H7 (cell line): ENCODE measurements around the gene AKT2. TPM values are rescaled to one million over a fixed set of nuclear protein-coding genes. Genes with fewer than 3 reads are reported as not detected.

Source experiments
- DNase-seq: peaks from one replicate; pipeline ENCODE4 v3.0.0; 2012
- H3K27me3 ChIP-seq: 2 replicates; pipeline ENCODE4 v1.6.0; 2011; ENCODE audit warnings: mild to moderate bottlenecking, low read length; ENCODE audit not compliant: control insufficient read depth, insufficient read depth
- H3K36me3 ChIP-seq: replicated peaks from 2 replicates; pipeline ENCODE4 v1.5.1; 2011; ENCODE audit warnings: low read length; ENCODE audit not compliant: control insufficient read depth, insufficient read depth
- H3K4me3 ChIP-seq: 2 replicates; pipeline ENCODE4 v1.5.1; 2011; ENCODE audit warnings: low read depth, mild to moderate bottlenecking, control low read depth, low read length, moderate library complexity; ENCODE audit not compliant: insufficient read depth
- total RNA-seq: library from RNA; depleted of rRNA; stranded (reverse); fragments of >200 nt; shearing (Covaris generic); gene quantifications from 2 replicates; pipeline ENCODE4 v1.2.3, GENCODE V29; 2014

Gene AKT2
- total RNA-seq, 1 experiment from 2014 or later = 126 TPM

DNA sequence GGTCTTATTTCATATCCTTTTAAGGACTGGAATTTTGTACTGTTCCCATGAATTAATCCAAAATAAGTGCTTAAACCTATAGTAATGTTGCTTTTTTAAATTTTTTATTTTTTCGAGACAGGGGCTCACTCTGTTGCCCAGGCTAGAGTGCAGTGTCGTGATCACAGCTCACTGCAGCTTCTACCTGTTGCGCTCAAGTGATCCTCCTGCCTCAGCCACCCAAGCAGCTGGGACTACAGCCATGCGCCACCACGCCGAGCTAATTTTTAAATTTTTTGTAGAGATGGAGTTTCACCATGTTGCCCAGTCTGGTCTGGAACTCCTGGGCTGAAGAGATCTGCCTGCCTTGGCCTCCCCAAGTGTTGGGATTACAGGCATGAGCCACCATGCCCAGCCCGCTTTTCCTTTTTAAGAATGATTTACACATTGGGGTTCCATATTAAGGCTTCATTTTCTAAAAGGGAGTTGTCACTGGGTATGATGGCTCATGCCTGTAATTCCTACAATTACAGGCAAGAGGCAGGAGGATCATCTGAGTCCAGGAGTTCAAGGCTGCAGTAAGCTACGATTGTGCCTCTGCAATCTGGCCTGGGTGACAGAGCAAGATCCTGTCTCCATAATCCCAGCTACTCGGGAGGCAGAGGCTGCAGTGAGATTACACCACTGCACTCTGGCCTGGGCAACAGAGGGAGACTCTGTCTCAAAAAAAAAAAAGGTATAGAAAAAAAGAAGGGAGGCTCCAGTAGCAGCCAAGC lies 28.3 kb upstream of the AKT2 start:
- DNase-seq = no peak

DNA sequence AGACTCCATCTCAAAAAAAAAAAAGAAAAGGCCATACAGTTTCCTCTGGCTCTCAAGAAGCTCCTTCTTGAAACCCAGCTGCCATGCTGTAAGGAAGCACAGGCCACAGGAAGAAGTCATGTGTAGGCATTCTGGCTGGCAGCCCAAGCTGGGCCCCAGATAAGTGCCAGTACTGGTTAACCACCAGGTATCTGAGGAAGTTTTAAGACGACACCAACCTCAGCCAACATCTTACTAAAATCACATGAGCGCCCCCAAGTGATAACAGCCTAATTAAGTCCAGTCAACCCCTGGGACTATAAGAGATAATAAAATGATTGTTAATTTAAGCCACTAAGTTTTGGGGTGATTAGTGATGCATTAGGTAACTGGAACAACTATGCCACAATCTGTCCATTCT lies 27.4 kb upstream of the AKT2 start:
- Histone ChIP-seq H3K27me3 (no peaks in the 10 kb centered on the region), H3K4me3 (no peak overlapping the region), H3K36me3 (no peaks in the 10 kb centered on the region)
- peak; percentile 38 for DNase-seq

More for the DNA sequence above, 28.3 kb upstream of the AKT2 start:
- Histone ChIP-seq H3K4me3 (no peak overlapping the region), H3K27me3 (no peaks in the 10 kb centered on the region), H3K36me3 (no peaks in the 10 kb centered on the region)

DNA sequence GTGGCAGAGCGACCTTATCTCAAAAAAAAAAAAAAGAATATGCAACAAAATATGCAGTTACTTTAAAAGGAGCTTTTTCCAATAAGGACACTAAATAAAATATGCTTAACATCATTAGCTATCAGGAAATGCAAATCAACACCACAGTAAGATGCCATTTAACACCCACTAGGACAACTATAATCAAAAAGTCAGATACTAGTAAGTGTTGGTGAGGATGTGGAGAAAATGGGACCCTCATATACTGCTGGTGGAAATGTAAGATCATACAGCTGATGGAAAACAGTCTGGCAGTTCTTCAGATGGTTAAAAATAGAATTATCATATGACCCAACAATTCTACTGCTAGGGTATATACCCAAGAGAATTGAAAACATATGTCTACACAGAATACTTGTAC lies 24.5 kb upstream of the AKT2 start:
- H3K4me3 ChIP-seq = no peak overlapping the region
- no peak for DNase-seq
- no peaks in the 10 kb centered on the region for H3K27me3 ChIP-seq
- H3K36me3 ChIP-seq = no peaks in the 10 kb centered on the region

DNA sequence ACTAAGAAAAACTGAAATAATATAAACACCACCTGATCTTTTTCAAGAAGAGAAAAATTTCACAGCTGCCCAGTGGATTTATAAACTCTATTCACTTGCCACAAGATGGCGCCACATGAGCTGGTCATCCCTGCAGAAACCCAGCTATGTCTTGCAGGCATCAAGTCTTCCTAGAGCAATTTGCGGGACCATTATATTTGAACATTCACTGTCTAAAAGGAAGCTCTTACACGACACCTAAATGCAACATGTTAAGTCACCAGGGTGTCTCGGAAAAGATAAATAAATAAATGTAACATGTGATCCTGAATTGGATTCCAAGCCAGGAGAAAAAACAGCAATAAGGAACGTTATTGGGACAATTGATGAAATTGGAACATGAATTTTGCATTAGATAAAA lies 20.3 kb upstream of the AKT2 start:
- Histone ChIP-seq H3K36me3 (no peaks in the 10 kb centered on the region), H3K27me3 (no peaks in the 10 kb centered on the region), H3K4me3 (no peak overlapping the region)
- DNase-seq = peak; percentile 87

DNA sequence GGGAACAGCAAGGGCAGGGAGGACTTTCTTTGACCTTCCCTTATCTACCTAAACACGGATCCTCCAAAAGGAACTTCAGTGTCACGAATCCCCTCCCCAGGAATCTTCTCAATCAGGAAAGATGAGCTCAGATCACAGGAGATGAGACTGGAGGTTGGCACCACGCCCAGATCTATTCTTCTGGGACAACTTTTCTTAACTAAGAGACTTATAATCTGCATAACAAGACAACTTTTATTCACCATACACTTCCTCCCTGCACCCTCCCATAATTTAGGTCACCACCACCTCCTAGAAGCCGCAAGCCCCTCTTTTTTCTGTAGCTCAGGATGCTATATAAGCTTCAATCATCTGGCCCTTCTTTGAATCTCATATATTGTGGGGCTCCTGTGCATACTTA lies 19.2 kb upstream of the AKT2 start:
- no peak for DNase-seq
- no peak overlapping the region for H3K4me3 ChIP-seq
- no peaks in the 10 kb centered on the region for H3K27me3 ChIP-seq
- no peaks in the 10 kb centered on the region for H3K36me3 ChIP-seq

DNA sequence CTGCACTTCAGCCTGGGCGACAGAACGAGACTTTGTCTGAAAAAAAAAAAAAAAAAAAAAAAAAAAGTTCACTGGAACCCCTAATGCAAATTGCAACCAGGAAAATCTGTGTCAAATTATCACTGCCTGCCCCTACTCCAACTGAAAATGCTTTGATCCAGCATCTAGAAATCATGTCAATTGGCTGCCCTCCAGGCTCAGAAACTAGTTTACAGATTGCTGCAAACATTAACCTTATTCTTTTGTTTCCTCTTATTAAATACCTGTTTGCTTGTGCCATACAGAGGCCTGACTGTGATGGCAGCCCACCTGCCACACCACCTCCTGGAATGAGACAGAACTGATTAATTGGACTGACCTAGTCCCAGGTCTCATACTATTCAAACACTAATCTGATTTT lies 18.6 kb upstream of the AKT2 start:
- H3K27me3 ChIP-seq = no peaks in the 10 kb centered on the region
- H3K36me3 ChIP-seq = no peaks in the 10 kb centered on the region
- no peak for DNase-seq
- H3K4me3 ChIP-seq = no peak overlapping the region

DNA sequence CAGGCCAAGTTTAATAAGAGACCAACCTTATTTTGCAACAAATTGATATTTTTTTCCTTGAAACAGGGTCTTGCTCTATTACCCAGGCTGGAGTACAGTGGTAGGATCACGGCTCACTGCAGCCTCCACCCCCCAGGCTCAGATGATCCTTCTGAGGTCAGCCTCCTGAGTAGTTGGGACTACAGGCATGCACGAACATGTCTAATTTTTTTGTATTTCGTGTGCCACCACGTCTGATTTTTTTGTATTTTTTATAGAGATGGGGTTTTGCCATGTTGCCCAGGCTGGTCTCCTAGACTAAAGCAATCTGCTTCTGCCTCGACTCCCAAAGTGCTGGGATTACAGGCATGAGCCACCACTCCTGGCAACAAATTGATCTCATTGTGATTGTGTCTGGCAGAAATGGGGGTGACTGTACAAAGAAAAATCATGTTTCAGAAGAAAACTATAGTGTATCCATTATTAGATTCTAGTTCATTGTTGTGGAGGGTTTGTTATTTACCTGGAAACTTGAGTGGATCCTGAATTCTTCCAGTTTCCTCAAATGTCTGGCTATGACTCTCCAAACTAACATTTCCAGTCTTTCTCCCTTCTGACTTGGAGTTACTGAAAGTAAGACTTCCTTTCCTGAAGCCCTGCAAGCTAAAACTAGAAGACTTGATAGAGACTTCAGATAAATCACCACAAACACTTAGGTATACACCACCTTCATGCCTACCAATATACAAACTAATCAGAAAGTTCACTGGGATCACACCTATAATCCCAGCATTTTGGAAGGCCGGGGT lies 17.3 kb upstream of the AKT2 start:
- Histone ChIP-seq H3K36me3 (no peaks in the 10 kb centered on the region), H3K4me3 (no peak overlapping the region), H3K27me3 (no peaks in the 10 kb centered on the region)
- no peak for DNase-seq

DNA sequence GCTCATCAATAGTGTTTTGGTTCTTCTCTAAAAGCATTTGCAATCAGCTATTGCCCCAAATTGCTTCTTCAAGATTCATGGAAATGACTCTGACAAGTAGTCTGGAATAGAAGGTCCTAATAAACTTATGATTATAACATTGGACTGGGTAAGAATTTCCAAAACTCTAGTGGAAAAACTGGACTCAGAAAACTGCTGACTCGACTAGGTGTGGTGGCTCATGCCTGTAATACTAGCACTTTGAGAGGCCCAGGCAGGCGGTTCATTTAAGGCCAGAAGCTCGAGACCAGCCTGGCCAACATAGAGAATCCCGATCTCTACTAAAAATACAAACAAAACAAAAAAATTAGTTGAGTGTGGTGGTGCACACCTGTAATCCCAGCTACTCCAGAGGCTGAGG lies 15.5 kb upstream of the AKT2 start:
- no peak for DNase-seq
- H3K36me3 ChIP-seq = no peaks in the 10 kb centered on the region
- no peaks in the 10 kb centered on the region for H3K27me3 ChIP-seq
- H3K4me3 ChIP-seq = no peak overlapping the region

DNA sequence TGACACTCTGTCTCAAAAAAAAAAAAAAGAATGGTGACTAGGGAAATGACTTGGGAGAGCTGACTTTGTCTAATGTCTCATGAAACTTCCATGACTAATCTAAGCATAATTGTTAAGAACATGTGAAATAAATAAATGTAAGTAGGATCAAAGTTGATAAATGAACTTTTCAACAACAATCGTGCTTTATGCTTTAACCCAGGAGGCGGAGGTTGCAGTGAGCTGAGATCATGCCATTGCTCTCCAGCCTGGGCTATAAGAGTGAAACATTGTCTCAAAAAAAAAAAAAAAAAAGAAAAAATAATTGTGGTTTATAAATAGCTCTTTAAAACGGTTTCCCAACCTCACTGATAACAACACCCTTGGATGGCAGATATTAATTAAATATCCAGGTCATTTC lies 12.9 kb upstream of the AKT2 start:
- no peak overlapping the region for H3K4me3 ChIP-seq
- no peaks in the 10 kb centered on the region for H3K27me3 ChIP-seq
- no peaks in the 10 kb centered on the region for H3K36me3 ChIP-seq
- no peak for DNase-seq

DNA sequence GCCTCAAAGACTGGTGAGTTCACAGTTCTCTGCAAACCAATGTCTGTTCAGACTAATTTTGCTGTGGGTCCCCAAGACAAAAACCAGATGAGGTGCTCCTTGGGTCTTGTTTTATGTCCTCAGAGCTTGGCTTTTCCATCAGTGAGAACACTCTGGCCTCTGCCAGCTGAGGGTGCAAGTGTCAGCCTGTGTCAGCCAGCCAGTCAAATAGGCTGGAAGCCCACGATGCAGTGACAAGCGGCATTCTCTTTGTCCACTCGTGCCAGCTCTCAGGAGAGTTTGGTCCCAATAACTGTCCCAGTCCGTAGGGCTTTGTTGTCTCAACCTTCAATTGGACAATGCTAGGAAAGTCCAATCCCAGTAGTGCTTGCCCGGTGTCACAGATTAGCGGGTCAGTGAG lies 9.4 kb upstream of the AKT2 start:
- H3K4me3 ChIP-seq = no peak overlapping the region
- H3K36me3 ChIP-seq = no peaks in the 10 kb centered on the region
- no peak for DNase-seq
- H3K27me3 ChIP-seq = no peaks in the 10 kb centered on the region

DNA sequence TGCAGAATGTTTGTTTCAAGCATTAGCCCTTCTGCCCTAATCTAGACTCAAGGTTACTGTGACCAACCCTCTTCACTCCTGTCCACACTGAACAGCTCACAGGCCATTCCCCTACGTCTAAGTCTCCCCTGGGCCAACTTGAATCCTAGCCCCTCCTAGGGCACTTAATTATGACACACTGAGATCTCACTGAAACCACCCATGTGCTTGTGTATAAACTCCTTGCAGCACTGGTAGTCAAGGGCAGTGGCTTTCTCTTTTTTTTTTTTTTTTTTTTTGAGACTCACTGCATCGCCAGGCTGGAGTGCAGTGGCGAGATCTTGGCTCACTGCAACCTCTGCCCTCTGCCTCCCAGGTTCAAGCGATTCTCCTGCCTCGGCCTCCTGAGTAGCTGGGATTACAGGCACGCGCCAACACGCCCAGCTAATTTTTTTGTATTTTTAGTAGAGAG lies 1.9 kb upstream of the AKT2 start:
- Histone ChIP-seq H3K4me3 (no peak overlapping the region), H3K36me3 (no peaks in the 10 kb centered on the region; the same call in 1 of the 2 replicates), H3K27me3 (no peaks in the 10 kb centered on the region)
- DNase-seq = no peak

DNA sequence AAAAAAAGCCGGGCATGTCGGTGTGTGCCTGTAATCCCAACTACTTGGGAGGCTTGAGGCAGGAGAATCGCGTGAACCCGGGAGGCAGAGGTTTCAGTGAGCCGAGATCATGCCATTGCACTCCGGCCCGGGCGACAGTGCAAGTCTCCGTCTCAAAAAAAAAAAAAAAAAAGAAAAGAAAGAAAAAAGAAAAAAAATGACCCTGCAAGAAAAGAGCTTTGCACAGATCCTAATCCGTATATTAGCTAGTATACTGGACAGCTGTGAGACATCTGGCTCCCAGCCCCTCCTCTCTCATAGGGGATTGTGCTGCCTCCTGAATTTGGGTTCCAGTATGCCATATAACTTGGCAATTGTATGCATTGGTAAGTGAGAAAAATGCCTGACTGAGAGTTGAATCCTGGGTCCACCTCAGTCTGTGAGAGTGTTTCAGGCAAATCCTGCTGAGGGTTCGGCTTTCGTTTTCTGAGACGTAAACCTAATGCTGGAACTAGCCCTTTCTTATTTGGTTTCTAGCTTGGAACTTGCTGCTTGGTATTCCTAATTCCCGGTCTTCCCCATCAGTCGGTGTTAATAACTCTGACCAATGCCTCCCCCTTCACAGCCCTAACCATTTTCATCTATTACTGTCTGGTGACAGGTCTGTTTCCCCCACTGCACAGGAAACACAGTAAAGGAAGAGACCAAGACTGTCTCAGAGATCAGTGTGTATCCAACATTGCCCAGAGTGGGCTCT lies 1.3 kb upstream of the AKT2 start:
- no peak overlapping the region for H3K4me3 ChIP-seq

DNA sequence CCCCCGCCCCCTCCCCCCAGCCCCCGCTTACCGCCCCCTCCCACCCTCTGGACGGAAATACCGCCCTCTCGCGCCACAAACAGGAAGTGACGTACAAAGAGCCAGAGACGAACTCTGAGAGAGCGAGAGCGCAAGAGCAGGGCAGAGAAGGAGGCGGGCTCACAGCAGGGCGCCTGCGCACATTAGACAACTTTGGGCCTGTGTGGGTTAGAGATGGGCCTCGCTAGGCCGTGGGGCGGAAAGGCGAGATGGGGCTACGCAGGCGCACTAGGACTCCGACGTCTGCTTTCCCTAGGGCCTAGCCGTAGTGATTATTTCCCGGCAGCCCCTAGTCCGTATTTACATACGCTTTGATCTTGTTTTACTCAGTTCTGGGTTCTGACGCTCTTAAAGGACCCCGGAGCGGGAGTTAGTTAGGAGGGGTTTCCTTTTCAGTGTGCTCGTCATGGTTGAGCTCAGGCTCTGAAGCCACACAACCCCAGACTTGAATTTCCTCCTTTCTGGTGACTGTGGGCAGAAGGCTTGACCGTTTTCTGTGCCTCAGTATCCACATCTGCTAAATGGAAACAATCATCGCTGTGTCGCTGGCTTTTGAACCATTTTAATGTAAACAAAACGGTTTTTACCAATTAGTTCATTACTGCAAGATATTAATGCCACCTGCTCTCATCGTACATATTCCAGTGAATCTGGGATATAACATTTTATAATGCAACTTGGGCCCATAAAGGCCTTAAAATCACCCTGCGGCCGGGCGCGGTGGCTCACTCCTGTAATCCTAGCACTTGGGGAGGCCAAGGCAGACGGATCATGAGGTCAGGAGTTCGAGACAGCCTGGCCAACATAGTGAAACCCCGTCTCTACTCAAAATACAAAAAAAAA lies 449 bp upstream of the AKT2 start:
- peak; percentile 95 for DNase-seq
- H3K4me3 ChIP-seq = peak overlapping the region; percentile 83

More for the DNA sequence above, 1.3 kb upstream of the AKT2 start:
- no peak for DNase-seq
- Histone ChIP-seq H3K27me3 (no peaks in the 10 kb centered on the region), H3K36me3 (no peaks in the 10 kb centered on the region; the same call in 1 of the 2 replicates)

DNA sequence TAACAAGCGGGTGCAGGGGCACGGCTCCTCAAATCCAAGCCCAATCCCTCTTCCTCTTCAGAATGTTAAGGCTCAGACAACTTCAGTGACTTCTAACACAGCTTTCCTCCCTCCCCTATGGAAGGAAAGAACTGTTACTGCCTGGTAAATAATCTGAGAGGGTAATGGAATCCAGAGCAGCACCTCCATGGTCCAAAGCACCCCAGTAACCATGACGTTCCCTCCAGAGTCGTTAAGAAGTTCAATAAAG lies 969 bp downstream of the AKT2 start:
- Histone ChIP-seq H3K27me3 (no peaks in the 10 kb centered on the region), H3K4me3 (peak overlapping the region; percentile 83), H3K36me3 (no peaks in the 10 kb centered on the region; the same call in 1 of the 2 replicates)
- DNase-seq = no peak

More for the DNA sequence above, 449 bp upstream of the AKT2 start:
- no peaks in the 10 kb centered on the region; the same call in 1 of the 2 replicates for H3K36me3 ChIP-seq
- no peaks in the 10 kb centered on the region for H3K27me3 ChIP-seq
